22Rv1 (cell line): ENCODE results near the gene AP1S3.

Source experiments
- H3K27ac ChIP-seq: fragments of 450-650 bp; 2 replicates; pipeline ENCODE4 v1.5.1; 2017
- CTCF ChIP-seq: fragments of 450-650 bp; IDR thresholded peaks from 2 replicates; pipeline ENCODE4 v1.5.1; 2017; ENCODE audit warnings: mild to moderate bottlenecking
- ZFX ChIP-seq: fragments of 450-650 bp; IDR thresholded peaks from 2 replicates; pipeline ENCODE4 v1.6.1; 2017; ENCODE audit warnings: antibody characterized with exemption, borderline replicate concordance

The AP1S3 gene

DNA sequence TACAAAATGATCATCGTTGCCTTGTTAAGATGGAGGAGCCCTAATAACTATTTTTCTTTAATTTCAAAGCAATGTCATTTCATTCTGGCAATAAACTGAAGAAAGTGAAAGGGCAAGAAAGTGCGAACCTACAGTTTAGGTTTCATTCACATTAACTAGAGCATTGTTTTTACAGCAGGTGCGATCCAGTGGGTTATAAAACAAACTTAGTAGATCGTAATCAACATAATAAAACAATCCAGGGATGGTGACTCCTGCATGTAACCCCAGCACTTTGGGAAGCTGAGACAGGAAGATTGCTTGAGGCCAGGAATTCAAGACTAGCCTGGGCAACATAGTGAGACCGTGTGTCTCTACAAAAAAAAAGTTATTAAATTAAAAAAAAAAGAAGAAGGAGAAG lies 51.1 kb downstream of the AP1S3 start:
- no peak for TF ChIP-seq ZFX
- TF ChIP-seq CTCF = no peak
- no peak overlapping the region for H3K27ac ChIP-seq

DNA sequence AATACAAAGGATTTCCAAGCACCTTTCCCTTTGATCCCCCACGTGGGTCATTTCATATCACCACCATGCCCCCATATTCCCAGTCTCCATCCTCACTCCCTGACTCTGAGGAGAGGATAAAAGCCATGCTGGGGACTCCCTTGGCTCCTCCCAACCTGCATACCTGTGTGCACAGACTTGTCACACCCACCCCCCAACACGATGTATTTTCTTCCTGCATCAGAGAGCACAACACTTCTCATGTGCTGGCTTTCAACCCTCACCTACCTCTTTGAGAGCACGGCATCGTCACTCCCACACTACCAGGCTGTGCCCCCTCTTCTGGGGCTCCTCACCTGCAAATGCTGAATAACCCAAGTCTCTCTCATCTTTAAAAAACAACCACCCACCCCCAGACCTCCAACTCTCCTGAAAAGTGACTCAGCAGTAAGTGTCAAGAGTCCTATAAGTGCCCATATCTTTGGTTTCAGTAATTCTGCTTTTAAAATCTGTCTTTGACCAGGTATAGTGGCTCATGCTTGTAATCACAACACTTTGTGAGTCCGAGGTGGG lies 53.1 kb downstream of the AP1S3 start:
- no peak for TF ChIP-seq ZFX
- TF ChIP-seq CTCF = no peak
- no peak overlapping the region for H3K27ac ChIP-seq

DNA sequence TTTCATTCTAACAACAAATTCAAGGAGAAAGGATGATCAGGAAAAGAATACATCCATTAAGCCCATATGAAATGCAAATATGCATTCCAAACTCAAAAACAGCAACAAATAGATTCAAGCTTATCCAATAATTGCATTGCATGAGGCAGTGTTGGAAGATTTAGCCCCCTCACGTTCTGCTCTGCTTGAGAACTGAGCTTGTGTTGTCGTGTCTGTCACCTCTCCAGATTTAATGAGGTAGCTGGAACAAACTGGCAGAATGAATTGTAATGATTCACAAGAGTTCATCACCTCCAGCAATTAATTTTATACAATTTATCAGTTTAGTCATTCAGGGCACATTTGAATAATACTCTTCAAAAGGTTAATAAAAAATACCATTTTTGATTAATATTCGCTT lies 54.8 kb downstream of the AP1S3 start:
- H3K27ac ChIP-seq = no peak overlapping the region
- no peak for TF ChIP-seq CTCF
- TF ChIP-seq ZFX = no peak

DNA sequence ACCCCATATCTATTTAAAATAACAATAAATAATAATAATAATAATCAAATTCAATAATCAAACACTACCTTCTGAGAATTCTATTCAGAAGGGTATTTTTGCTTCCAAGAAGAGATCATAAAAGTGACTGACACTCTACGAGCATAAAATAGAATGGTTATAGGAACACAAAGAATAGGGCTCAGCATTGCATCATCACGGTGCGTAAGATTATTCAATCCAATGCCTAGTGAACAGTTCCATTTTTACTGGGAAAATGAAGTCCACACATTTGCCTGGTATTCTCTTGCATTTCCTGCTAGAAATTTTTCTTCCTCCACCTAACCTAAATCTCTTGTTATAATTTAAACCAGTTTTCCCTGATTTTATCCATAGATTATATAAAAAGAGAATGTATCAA lies 55.8 kb downstream of the AP1S3 start:
- TF ChIP-seq ZFX = no peak
- TF ChIP-seq CTCF = no peak
- H3K27ac ChIP-seq = no peak overlapping the region

GRCh38 chr2:223779877-223780276 lies 57.5 kb downstream of the AP1S3 start:
- TF ChIP-seq CTCF (peak; percentile 50), ZFX (no peak)
- no peak overlapping the region for H3K27ac ChIP-seq

GRCh38 chr2:223774193-223774592 lies 63.2 kb downstream of the AP1S3 start:
- H3K27ac ChIP-seq = no peak overlapping the region
- TF ChIP-seq ZFX = no peak
- TF ChIP-seq CTCF = no peak

DNA sequence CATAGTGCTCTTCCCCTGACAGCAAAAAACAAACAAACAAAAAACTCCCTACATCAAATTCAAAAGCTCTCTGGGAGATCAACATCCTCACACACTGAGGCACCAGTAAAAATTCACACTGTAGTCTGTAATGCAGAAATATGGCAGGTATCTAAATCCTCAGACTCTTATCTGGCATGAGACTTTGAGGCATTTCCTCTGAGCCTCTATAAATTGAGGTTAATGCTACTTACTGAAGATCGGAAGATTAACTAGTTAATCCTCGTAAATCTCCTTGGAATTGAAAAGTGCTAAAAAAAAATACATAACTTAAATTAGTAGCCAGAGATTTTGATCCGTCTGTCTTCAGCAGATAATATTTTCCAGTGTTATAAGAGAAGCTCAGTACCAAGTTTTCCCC lies 65.0 kb downstream of the AP1S3 start:
- H3K27ac ChIP-seq = no peak overlapping the region
- TF ChIP-seq ZFX (no peak), CTCF (no peak)
